Stimulated activated CD8-positive, alpha-beta memory T cell treated with anti-CD3 and anti-CD28 coated beads, Interleukin-4, amount 100 ng/mL, for 1 hour (primary cell): ENCODE data around the gene APC2.
"Not testable (repeated sequence)": the region's sequence is repeated elsewhere in the genome, so short reads cannot be mapped to it uniquely, and the experiment has no call there.

Experiments
- DNase-seq, 2 donors: peaks; one replicate each; pipeline ENCODE4 v3.0.0-alpha.2; 2020; ENCODE audit warnings: low read depth in 2 of 2, low spot score in 1 of 2

APC2 gene

DNA sequence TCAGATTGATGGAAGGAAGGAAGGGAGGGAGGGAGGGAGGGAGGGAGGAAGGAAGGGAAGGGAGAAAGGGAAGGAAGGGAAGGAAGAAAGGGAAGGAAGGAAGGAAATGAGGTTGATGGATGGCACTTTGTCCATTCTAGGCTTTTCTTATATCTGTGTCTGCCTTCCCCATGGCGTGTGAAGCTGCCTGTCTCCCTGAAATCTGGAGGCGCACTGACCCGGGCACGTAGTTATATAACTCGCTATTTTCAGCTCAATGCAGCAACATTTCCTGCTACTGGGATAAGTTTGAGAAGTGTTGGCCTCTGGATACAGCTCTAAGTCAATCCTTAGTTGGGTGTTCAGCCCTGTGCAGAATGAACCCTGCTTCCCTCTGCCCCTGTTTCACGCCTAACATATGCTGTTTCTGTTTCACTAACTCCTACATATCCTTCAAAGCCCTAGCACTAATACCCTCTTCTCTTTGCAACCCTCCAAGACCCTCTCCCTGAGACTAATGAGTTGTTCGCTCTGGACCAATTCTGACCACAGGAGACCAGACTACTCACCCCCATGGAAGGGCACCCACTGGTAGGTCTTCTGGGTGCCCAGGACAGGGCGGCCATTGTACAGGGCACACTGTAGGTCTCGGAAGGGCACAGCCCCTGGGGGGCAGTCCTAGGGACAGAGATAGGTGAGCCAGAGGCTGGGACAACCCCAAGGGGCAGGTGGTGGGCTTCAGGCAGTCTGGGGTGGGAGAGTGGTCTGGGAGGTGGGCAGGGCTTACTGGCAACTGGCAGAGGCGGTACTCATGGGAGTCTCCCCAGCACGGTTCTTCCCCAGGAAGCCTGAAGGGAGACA is 59.9 kb downstream of the APC2 start:
- DNase-seq: no peak

DNA sequence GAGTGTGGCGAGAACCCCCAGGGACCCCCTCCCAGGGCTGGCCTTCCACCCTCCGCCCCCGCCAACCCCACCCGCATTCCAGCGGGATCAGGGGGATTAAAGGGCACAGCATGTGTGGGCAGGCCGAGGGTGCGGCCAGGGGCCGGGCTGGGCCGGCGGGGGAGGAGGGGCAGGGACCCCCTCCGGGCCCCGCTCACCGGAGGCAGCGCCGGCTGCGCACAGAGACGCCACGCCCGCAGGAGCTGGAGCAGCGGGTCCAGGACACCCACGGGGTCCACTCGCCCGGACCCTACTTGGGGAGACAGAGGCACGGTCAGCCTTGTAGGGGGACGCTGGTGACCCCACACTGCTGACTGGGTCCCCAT is 60.5 kb downstream of the APC2 start:
- DNase-seq: no peak

DNA sequence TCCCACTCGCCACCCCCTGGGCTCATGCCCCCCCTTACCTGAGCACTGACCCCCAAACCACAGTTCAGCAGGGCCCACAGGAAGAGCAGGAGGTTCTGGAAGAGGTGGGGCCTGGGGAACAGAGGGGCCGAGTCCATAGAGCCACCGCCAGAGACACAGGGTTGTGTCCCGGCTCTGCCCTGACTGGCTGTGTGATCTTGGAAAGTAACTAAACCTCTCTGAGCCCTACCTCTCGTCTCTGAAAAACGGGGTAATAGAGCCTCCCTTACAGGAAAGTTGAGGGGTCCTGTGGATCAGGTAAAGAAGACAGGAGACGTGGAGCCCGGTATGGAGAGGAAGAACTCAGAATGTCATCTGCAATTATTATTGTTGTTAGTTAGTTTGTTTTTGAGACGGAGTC is 60.9 kb downstream of the APC2 start:
- DNase-seq: no peak

DNA sequence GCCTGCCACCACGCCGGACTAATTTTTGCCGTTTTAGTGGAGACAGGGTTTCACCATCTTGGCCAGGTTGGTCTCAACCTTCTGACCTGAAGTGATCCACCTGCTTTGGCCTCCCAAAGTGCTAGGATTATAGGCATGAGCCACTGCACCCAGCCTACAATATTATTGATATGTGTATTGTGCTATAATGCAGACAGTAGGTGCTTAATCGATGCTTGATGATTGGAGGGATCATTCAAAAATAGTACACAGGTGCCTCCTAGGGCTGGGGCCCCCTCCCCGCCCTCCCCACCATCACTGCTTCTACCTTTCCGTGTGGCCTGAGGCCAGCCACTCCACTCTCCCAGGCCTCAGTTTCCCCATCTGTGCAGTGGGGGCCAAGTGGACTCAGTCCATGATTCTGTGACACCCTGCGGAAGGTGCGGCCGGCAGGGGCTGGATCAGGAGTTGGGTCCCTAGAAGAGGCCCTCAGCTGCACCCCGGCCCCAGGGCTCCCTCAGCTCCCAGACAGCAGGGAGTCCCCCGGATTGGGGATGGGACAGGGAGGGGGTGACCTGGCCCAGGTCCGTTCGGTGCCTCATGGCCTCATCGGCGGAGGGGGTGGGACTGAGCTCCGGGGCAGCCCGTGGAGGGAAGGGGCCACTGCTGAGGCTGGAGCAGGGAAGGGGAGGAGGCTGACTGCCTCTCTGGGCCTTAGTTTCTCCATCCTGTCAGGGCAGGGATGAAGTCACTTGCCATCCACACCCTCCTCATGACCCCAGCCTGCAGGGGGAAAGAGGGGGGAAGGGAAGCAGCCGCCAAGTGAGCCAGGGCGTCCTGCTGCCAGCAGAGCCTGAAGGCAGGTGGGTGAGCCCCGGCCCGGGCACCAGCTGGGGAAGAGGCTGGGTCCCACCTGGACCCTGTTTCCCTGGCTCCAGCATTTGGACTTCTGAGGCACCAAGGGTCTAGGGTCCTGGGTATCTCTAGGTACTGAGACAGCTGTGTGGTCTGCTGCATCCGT is 61.7 kb downstream of the APC2 start:
- DNase-seq: no peak

DNA sequence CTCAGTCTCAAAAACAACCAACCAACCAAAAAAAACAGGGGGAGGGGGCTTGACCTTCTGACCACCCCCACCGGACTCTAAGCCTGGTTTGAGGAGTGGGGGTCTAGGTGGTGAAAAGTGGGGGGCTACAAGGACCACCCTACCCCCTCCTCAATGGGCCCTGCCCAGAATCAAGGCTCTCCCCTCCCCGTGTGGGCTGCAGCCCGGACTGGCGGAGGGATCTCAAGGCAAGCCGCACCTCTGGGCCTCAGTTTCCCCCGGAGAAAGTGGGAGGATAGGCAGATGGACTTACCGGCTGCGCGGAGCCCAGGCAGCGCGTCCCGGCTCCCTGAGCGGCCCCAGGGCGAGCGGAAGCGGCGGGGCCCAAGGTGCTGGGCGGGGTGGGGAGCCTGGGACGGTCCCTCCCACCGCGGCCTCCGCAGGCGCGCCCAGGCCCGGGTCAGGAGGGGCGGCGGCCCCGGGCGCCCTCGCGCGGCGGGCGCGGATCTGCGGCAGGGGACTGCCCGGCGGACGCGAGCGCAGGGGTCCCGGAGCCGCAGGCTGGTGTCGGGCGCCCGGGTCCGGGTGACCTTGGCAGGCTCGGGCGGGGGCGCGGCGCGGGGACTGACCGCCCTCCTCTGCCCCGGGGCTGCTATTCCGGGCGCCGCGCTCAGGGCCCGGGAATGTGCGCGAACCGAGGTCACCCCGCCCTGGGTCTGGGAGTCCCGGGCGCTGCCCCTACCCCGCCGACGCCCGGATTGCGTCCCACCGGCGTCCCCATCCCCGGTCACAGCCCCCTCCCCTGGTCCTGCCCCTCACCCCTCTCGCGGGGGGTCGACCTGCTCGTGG is 63.0 kb downstream of the APC2 start, which contains the start of gene ADAMTSL5:
Gene ADAMTSL5, minus strand, starts transcription at position 349 of the 828 bp plus-strand sequence. CDS start 2,076 bp downstream, outside the sequence.
- peak in 1 of 2 donors; percentile 16 for DNase-seq

DNA sequence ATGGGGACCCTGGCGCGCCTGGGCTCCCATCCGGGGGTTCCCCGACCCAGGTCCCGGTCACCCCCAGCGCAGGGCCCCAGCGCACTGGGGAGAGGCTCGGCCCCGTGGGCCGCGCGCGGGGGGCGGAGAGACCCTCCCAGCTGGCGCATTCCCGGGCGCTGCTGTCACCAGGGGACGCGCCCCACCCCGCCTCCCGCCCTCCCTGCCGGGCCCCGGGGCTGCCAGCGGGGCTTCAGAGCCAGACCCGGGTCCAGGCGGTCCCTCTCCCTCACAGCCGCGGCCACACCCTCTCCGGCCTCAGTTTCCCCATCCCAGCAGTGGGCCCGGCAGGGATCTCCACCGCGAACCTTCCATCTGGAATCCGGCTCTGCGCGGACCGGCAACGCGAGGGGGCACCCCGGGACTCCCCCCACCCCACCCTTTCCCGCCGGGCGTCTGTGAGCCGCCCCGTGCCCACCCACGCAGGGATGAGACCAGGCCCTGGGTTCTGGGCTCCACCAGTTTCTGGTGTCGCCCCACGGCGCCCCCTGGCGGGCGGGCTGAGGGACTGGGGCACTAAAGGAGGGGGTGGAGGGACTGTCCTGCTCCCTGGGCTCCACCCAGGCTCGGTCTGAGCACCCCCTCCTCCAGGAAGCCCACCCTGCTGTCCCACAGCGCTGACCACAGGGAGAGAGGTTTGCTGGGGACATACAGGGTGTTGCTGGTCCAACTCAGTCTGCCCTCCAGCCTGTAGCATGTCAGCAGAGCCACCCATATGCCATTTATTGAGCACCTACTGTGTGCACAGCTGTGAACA is 63.8 kb downstream of the APC2 start:
- DNase-seq: peak in 1 of 2 donors; percentile 42

DNA sequence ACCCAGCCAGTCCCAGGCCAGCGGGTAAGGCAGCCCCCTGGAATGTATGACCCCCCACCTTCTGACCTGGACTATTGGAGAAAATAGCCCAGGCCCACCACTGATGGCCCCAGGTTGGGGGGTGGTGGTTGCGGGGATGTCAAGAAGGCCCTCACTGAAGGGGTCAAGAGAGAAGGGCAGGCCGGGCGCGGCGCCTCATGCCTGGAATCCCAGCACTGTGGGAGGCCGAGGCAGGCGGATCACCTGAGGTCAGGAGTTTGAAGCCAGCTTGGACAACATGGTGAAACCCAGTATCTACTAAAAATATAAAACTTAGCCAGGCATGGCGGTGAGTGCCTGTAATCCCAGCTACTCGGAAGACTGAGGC is 64.4 kb downstream of the APC2 start:
- DNase-seq: no peak

DNA sequence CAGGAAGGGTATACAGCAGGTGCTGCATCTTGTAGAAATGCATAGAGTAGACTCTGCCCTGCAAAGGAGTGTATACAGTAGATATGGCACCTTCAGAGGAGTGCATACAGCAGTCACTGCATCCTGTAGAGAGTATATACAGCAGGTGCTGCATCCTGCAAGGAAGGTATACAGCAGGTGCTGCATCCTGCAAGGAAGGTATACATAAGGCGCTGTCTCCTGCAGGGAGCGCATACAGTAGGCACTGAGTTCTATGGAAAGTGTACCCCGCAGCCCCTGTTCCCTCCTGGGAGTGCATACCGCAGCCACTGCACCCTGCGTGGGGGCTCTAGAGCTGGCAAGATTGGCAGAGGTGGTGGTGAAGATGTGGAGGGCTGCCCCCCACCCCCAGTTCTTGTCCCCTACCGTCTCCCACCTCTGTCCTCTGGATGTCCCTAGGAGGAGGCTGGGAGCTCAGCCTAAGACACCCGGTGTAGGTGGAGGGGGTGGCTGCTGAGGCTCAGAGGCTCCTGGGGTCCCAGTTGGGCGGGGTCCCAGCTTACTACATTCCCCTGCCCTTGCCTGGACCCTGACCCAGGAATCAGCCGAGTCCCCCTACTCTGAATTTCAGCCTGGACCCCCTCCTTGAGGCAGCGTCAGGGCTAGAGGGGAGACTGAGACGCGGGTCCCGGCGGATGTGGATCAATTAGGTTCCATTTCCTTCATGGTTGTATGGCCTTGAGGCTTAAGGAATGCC is 65.2 kb downstream of the APC2 start:
- no peak for DNase-seq

DNA sequence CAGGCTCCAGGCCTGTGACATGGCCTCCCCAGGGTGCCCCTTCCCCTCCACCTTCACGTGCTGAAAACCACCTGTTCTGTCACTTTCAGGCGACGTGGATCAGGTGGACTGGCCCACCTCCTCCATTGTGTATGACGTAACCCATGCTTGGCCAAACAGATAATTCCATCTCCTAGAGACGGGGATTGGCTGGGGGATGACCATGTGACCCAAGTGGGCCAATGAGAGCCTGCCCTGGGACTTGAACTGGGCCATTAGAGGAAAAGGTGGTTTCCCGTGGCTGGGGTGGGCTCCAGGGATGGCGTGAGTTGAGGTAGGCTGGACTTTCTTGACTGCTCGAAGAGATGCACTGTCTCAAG is 66.5 kb downstream of the APC2 start:
- DNase-seq: no peak

DNA sequence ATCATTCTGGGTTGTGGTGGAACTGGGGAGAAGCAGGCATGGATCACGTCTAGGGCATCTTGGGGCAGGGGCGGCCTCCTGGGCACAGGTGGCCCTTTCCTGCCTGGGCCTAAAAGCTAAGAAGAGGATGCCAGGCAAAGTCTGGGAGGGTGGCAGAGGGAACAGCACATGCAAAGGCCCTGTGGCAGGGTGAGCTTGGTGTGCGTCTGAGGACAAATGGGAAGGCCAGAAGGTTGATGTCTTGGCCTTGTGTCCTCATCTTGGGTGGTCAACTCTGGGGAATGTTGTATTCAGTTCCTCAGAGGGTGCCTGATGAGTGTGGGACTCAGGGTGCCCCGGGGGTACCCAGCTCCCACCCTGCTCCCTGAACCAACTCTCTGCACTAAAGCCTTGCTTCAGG is 68.5 kb downstream of the APC2 start:
- no peak for DNase-seq

DNA sequence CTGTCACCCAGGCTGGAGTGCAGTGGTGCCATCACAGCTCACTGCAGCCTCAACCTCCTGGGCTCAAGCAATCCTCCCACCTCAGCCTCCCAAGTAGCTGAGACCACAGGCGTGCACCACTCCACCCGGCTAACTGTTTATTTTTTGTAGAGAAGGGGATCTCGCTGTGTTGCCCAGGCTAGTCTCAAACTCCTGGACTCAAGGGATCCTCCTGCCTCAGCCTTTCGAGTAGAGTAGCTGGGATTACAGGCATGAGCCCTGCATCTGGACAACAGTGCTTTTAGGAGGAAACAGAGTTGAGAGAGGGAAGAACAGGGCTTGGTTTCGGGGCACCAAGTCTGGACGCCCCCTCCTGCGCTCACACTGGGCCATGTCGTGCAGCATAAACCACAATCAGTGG is 69.9 kb downstream of the APC2 start:
- not testable (repeated sequence) for DNase-seq

DNA sequence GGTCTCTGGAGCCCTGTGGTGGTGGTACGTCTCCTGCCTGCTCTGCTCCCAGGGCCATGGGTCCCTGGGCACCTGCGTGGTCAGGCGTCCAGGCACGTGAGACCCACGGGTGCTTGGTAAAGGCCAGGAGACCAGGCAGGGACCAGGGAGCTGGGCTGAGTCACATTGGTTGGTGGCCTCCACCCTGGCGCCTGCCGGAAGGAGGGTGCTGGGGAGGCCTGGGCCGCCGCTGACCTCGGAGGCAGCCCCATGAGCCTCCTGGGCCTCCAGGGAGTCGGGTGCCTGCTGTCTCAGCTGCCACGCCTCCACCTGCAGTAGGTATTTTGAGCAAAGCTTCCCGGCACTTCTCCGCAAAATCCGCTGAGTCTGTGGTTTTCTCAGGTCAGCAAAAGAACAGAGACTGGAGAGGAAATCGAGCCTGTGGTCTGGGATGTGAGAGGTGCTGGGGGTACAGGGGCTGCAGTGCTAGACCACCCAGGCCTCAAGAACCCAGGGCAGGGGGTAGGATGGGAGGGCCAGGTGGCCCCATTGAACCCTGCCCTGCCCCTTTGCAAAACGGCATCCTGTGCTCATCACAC is 70.4 kb downstream of the APC2 start:
- DNase-seq: no peak

DNA sequence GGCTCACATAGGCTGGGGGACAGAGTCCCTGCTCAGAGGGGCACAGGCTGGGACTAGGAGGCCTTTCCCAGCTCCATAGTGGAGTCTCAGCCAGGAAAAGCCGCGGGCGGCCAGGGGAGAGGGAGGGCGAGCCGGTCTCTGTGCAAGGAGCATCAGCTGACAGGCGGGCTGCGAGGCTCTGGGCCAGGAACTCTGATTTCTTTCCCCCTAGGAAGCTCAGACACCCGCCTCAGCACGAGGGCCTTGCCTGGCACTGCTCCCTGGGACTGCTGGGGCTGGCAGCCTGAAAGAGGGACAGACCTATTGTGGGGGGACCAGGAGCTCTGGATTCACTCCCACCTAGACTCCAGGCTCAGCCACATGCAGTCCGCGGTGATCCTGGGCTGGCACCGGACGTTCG is 71.7 kb downstream of the APC2 start:
- no peak for DNase-seq

DNA sequence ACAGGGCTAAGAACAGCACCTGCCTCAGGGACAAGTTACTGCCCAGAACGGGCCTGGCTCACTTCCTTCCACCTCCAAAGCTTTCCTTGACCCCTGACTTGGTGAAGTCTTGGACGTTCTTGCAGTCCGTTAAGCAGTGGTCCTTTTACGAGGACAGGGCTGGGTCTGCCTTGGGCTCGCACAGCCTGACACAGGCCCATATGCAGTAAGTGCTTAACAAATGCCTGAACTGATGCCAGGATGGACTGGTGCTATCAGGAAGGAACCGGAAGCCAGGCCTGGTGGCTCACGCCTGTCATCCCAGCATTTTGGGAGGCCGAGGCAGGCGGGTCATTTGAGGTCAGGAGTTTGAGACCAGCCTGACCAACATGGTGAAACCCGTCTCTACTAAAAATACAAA is 72.1 kb downstream of the APC2 start:
- no peak for DNase-seq

DNA sequence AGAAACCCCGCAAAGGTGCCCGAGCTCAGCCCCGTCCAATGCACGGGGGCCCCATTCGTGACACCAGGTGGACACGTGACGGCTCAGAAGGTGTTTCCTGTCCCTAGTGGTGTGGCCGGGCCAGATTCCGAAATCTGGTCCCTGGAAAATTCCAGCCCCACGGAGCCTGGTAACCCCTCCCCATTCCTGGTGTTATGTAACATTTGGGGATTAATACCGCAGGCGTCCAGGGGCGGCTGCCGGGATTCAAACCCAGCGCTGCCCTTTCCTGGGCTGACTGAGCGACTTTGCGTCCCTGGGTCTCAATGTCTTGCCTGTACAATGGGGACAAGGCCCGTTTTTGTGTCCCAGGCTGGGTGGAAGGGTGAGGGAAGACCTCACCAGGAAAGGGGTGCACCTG is 72.9 kb downstream of the APC2 start:
- no peak for DNase-seq
